ENCODE data around the gene FHOD1. TPM values are rescaled to one million over a fixed set of nuclear protein-coding genes. Genes with fewer than 3 reads are reported as not detected.

The FHOD1 gene
- total and polyA plus RNA-seq, 2 experiments from 2014 or later = 10.0 to 17.2 TPM

DNA sequence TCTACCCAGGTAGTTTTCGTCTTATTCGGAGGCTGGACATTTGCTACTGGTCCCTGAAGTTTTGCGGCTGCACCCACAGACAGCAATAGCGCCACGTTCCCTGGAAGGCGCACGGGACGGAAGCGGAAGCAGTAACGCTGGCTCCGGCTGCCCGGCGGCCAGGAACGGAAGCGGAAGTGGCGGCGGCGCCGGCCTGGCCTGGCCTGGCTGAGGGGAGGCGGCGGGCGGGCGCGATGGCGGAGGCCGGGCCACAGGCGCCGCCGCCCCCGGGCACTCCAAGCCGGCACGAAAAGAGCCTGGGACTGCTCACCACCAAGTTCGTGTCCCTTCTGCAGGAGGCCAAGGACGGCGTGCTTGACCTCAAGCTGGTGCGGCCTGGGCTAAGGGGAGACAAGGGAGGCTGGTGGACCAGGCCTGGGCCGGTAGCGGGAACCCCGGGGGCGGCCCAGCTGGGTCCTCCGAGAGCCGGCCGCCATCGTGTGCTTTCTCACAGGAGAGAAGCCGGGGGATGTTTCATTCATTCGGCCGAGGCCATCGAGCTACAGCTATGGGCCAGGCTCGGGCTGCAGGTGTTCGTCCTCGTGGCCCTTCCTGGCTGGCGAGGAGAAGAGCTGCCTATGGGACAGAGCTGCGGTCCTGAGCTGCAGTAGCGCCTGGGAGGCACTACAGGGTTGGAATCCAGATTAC is 55.1 kb downstream of the FHOD1 start, which contains the start of gene E2F4:
TSS of gene E2F4 (plus strand) at position 161 of the 687 bp plus-strand sequence. CDS start at position 234, 73 bp downstream.
- Histone ChIP-seq H3K27me3 (no peaks in the 10 kb centered on the region), H3K4me3 (peak within 1 kb of the TSS; percentile 65), H3K9me3 (ENCODE audit: low read depth) (no peaks in the 10 kb centered on the region), H3K27ac (peak within 1 kb of the TSS; percentile 44), H2AFZ (peak within 1 kb of the TSS; percentile 30), H3K9me2 (replicated peaks; ENCODE audit: insufficient read depth) (no peaks in the 10 kb centered on the region), H4K20me1 (ENCODE audit: insufficient read depth, poor library complexity, severe bottlenecking) (no peaks in the 10 kb centered on the region), H3K79me2 (peaks cover 22% of the 10 kb centered on the region), H3K4me1 (ENCODE audit: insufficient read depth) (peaks cover 10% of the 10 kb centered on the region), H3K36me3 (replicated peaks; ENCODE audit: insufficient read depth, low read depth) (no peaks in the 10 kb centered on the region), H3K4me2 (peak within 1 kb of the TSS; percentile 99)
- under 1% methylated on average over 54 of the region's 54 CpGs for WGBS (ENCODE audit: low lambda C conversion rate, missing lambda C conversion rate)
- DNase-seq (ENCODE audit: low spot score) = peak; percentile 95
- TF ChIP-seq, protein P1, sequence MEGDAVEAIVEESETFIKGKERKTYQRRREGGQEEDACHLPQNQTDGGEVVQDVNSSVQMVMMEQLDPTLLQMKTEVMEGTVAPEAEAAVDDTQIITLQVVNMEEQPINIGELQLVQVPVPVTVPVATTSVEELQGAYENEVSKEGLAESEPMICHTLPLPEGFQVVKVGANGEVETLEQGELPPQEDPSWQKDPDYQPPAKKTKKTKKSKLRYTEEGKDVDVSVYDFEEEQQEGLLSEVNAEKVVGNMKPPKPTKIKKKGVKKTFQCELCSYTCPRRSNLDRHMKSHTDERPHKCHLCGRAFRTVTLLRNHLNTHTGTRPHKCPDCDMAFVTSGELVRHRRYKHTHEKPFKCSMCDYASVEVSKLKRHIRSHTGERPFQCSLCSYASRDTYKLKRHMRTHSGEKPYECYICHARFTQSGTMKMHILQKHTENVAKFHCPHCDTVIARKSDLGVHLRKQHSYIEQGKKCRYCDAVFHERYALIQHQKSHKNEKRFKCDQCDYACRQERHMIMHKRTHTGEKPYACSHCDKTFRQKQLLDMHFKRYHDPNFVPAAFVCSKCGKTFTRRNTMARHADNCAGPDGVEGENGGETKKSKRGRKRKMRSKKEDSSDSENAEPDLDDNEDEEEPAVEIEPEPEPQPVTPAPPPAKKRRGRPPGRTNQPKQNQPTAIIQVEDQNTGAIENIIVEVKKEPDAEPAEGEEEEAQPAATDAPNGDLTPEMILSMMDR (IDR thresholded peaks at IDR 0.05; ENCODE audit: poor library complexity) = no peak
- TF ChIP-seq EZH2 (IDR thresholded peaks at IDR 0.05; ENCODE audit: borderline replicate concordance) = no peak
- no peak for TF ChIP-seq EZH2phosphoT487 (IDR thresholded peaks at IDR 0.05; ENCODE audit: low read depth, severe bottlenecking, unreplicated experiment)

DNA sequence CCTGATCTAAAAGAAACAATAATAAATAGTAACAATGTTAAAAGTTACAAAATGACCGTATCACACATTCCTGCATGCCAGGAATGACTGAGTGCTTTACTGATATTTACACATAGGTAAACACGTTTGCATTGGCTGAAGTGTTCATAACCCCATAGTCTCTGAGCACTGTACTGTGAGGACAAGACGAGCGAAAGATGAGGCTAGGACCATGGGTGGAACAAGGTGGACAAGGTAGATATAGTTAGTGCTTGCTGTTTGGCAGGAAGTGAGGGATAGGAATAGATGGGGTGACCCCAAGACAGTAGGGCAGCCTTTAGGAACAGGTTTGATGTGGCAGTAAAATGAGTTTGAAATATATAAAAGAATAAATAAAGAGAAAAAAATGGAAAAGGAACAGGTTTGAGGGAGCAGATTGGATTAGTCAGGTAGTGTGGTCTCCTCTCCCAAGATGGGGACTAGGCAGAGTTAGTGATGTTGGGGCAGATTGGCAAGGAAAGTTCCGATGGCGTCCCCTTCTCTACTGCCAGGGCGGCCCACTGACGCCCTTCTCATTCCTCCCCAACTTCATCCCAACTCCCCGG is 55.8 kb downstream of the FHOD1 start:
- WGBS (ENCODE audit: low lambda C conversion rate, missing lambda C conversion rate) = 37% methylated on average over 9 of the region's 9 CpGs
- peak overlapping the region; percentile 67 for H3K4me2 ChIP-seq
- H3K4me3 ChIP-seq = no peak overlapping the region
- H3K36me3 ChIP-seq (replicated peaks; ENCODE audit: insufficient read depth, low read depth) = no peaks in the 10 kb centered on the region
- no peaks in the 10 kb centered on the region for H4K20me1 ChIP-seq (ENCODE audit: insufficient read depth, poor library complexity, severe bottlenecking)
- no peaks in the 10 kb centered on the region for H3K9me3 ChIP-seq (ENCODE audit: low read depth)
- H2AFZ ChIP-seq = no peak overlapping the region
- no peak for TF ChIP-seq EZH2 (IDR thresholded peaks at IDR 0.05; ENCODE audit: borderline replicate concordance)
- TF ChIP-seq, protein P1 (IDR thresholded peaks at IDR 0.05; ENCODE audit: poor library complexity) = no peak
- no peak for TF ChIP-seq EZH2phosphoT487 (IDR thresholded peaks at IDR 0.05; ENCODE audit: low read depth, severe bottlenecking, unreplicated experiment)
- no peaks in the 10 kb centered on the region for H3K27me3 ChIP-seq
- no peak for DNase-seq (ENCODE audit: low spot score)
- H3K27ac ChIP-seq = no peak overlapping the region
- H3K4me1 ChIP-seq (ENCODE audit: insufficient read depth) = peaks cover 10% of the 10 kb centered on the region
- no peaks in the 10 kb centered on the region for H3K9me2 ChIP-seq (replicated peaks; ENCODE audit: insufficient read depth)
- H3K79me2 ChIP-seq = peaks cover 22% of the 10 kb centered on the region

- no peaks in the 10 kb centered on the region for H3K9me2 ChIP-seq (replicated peaks; ENCODE audit: insufficient read depth)
- WGBS (ENCODE audit: low lambda C conversion rate, missing lambda C conversion rate) = 81% methylated on average over 13 of the region's 13 CpGs
- no peak for DNase-seq (ENCODE audit: low spot score)
- H3K4me3 ChIP-seq = no peak overlapping the region
- TF ChIP-seq EZH2 (IDR thresholded peaks at IDR 0.05; ENCODE audit: borderline replicate concordance) = no peak
- TF ChIP-seq, protein P1 (IDR thresholded peaks at IDR 0.05; ENCODE audit: poor library complexity) = no peak
- no peak overlapping the region for H2AFZ ChIP-seq
- H3K79me2 ChIP-seq = peaks cover 22% of the 10 kb centered on the region
- no peaks in the 10 kb centered on the region for H3K36me3 ChIP-seq (replicated peaks; ENCODE audit: insufficient read depth, low read depth)
- H3K4me1 ChIP-seq (ENCODE audit: insufficient read depth) = peaks cover 10% of the 10 kb centered on the region
- H3K27ac ChIP-seq = no peak overlapping the region
- H3K4me2 ChIP-seq = no peak overlapping the region
- H3K9me3 ChIP-seq (ENCODE audit: low read depth) = no peaks in the 10 kb centered on the region
- no peaks in the 10 kb centered on the region for H3K27me3 ChIP-seq
- H4K20me1 ChIP-seq (ENCODE audit: insufficient read depth, poor library complexity, severe bottlenecking) = no peaks in the 10 kb centered on the region
Observed at GRCh38 chr16:67190448-67191399, 56.6 kb downstream of the FHOD1 start.
